ENCODE measurements around the gene SH3GL1. TPM values are rescaled to one million over a fixed set of nuclear protein-coding genes. Genes with fewer than 3 reads are reported as not detected.
A peak's percentile ranks its signal among the peaks of the same experiment; 100 is the strongest.

Gene SH3GL1
- polyA plus RNA-seq, 2 of the 4 experiments (the other 2 are of a cell fraction), result 20.1 to 34.7 TPM

- H3K4me3 ChIP-seq, result peak within 1 kb of the TSS; percentile 91
- POLR2A ChIA-PET, result interaction anchor here (0.5 to 1.3 kb wide), 5 partner anchors 14 to 156 kb away, joined by 3 to 4 read pairs (median 3); partner anchors contain the start of genes MPND and YJU2
- peak within 1 kb of the TSS; percentile 99 for H3K4me2 ChIP-seq
- FAIRE-seq (peak; percentile 51), ATAC-seq (peak; percentile 94 to 97), DNase-seq (ENCODE audit: low read depth in 1 of 2, low spot score in 1 of 2) (peak; percentile 99)
- WGBS (ENCODE audit: missing lambda C conversion rate), result under 1% methylated on average over 9 of the region's 84 CpGs
- no peaks in the 10 kb centered on the region for H3K9me3 ChIP-seq
- H3K4me1 ChIP-seq, result peaks cover 26% of the 10 kb centered on the region
- peak within 1 kb of the TSS; percentile 87 to 98 for H3K27ac ChIP-seq
- CTCF ChIA-PET, result interaction anchor here (1.0 to 3.0 kb wide), 6 partner anchors 14 to 41 kb away, joined by 3 to 51 read pairs (median 27); no protein-coding TSS in a partner anchor
- TF ChIP-seq MAX (IDR thresholded peaks at IDR 0.05), result peak; percentile 77
- peak; percentile 86 for TF ChIP-seq PBX3 (IDR thresholded peaks at IDR 0.05)
- TF ChIP-seq ESRRA (IDR thresholded peaks at IDR 0.05; ENCODE audit: borderline replicate concordance, low read length), result no peak
- no peak for TF ChIP-seq FOXS1 (CRISPR knock-in tag; IDR thresholded peaks at IDR 0.05)
- peak; percentile 59; the same call in 1 of the 2 replicates for TF ChIP-seq KDM5A (IDR thresholded peaks at IDR 0.05)
- 0 out of 2 replicates have a peak, but pooled peaks have one; percentile 35 for TF ChIP-seq RFX5 (IDR thresholded peaks at IDR 0.05)
- peak in 1 of 2 experiments; percentile 75; a peak in 3 of 4 replicates for TF ChIP-seq CEBPB (IDR thresholded peaks at IDR 0.05)
- peak in 1 of 2 experiments; percentile 51; a peak in 2 of 5 replicates for TF ChIP-seq JUN (IDR thresholded peaks at IDR 0.05)
- no peak for TF ChIP-seq HDAC2 (IDR thresholded peaks at IDR 0.05)
- TF ChIP-seq JUNB (IDR thresholded peaks at IDR 0.05), result no peak
- TF ChIP-seq EHF (CRISPR knock-in tag; IDR thresholded peaks at IDR 0.05), result no peak
- no peak for TF ChIP-seq RARB (CRISPR knock-in tag; IDR thresholded peaks at IDR 0.05)
- 0 out of 2 replicates have a peak, but pooled peaks have one; percentile 46 for TF ChIP-seq TP53 (CRISPR knock-in tag; IDR thresholded peaks at IDR 0.05)
- TF ChIP-seq TFCP2L1 (CRISPR knock-in tag; IDR thresholded peaks at IDR 0.05), result no peak
- TF ChIP-seq HOXA7 (CRISPR knock-in tag; IDR thresholded peaks at IDR 0.05), result no peak
- TF ChIP-seq RCOR1 (IDR thresholded peaks at IDR 0.05; ENCODE audit: low read depth, low read length), result no peak
- peak; percentile 99 for TF ChIP-seq CHD2 (IDR thresholded peaks at IDR 0.05; ENCODE audit: low read length, partially characterized antibody)
- no peak for TF ChIP-seq POLR2A (IDR thresholded peaks at IDR 0.05; ENCODE audit: low read length)
- TF ChIP-seq CHD4 (IDR thresholded peaks at IDR 0.05; ENCODE audit: borderline replicate concordance), result no peak
- no peak for TF ChIP-seq MAZ (IDR thresholded peaks at IDR 0.05; ENCODE audit: borderline replicate concordance, low read depth, low read length)
- 0 out of 2 replicates have a peak, but pooled peaks have one; percentile 25 for TF ChIP-seq HOXB5 (CRISPR knock-in tag; IDR thresholded peaks at IDR 0.05)
- no peak for TF ChIP-seq ZFP36 (IDR thresholded peaks at IDR 0.05; ENCODE audit: borderline replicate concordance, partially characterized antibody)
- TF ChIP-seq, protein P1, sequence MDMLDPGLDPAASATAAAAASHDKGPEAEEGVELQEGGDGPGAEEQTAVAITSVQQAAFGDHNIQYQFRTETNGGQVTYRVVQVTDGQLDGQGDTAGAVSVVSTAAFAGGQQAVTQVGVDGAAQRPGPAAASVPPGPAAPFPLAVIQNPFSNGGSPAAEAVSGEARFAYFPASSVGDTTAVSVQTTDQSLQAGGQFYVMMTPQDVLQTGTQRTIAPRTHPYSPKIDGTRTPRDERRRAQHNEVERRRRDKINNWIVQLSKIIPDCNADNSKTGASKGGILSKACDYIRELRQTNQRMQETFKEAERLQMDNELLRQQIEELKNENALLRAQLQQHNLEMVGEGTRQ (IDR thresholded peaks at IDR 0.05), result peak; percentile 95
- no peak for TF ChIP-seq NPAS2 (CRISPR knock-in tag; IDR thresholded peaks at IDR 0.05; ENCODE audit: borderline replicate concordance)
- no peak for TF ChIP-seq MYC (IDR thresholded peaks at IDR 0.05; ENCODE audit: borderline replicate concordance, low read length)
- TF ChIP-seq ZC3H11A (IDR thresholded peaks at IDR 0.05), result no peak
- TF ChIP-seq, protein P2, sequence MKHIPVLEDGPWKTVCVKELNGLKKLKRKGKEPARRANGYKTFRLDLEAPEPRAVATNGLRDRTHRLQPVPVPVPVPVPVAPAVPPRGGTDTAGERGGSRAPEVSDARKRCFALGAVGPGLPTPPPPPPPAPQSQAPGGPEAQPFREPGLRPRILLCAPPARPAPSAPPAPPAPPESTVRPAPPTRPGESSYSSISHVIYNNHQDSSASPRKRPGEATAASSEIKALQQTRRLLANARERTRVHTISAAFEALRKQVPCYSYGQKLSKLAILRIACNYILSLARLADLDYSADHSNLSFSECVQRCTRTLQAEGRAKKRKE (CRISPR knock-in tag; IDR thresholded peaks at IDR 0.05; ENCODE audit: low read depth), result no peak
- TF ChIP-seq POLR2AphosphoS2 (conservative IDR thresholded peaks at IDR 0.05; ENCODE audit: low read length), result no peak
- no peak for TF ChIP-seq SMC3 (IDR thresholded peaks at IDR 0.05)
- TF ChIP-seq ZNF302 (CRISPR knock-in tag; IDR thresholded peaks at IDR 0.05), result no peak
- peak; percentile 55; the same call in 1 of the 2 replicates for TF ChIP-seq PHF8 (IDR thresholded peaks at IDR 0.05; ENCODE audit: borderline replicate concordance, low read depth)
- TF ChIP-seq ELK1 (IDR thresholded peaks at IDR 0.05; ENCODE audit: low read depth, low read length), result no peak
- no peak for TF ChIP-seq FOSB (CRISPR knock-in tag; IDR thresholded peaks at IDR 0.05)
- TF ChIP-seq, protein P3, sequence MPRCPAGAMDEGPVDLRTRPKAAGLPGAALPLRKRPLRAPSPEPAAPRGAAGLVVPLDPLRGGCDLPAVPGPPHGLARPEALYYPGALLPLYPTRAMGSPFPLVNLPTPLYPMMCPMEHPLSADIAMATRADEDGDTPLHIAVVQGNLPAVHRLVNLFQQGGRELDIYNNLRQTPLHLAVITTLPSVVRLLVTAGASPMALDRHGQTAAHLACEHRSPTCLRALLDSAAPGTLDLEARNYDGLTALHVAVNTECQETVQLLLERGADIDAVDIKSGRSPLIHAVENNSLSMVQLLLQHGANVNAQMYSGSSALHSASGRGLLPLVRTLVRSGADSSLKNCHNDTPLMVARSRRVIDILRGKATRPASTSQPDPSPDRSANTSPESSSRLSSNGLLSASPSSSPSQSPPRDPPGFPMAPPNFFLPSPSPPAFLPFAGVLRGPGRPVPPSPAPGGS (IDR thresholded peaks at IDR 0.05), result 0 out of 3 replicates have a peak, but pooled peaks have one; percentile 35
Measured at GRCh38 chr19:4402171-4403004, 2.0 kb upstream of the SH3GL1 start, which contains the start of gene CHAF1A. TSS of gene CHAF1A (plus strand) at chr19:4402640. CDS start at chr19:4402763, 123 bp downstream.
